H9 (cell line): Measurements from ENCODE around the gene KIAA0930. TPM values are rescaled to one million over a fixed set of nuclear protein-coding genes. Genes with fewer than 3 reads are reported as not detected.

ENCODE experiments used
- DNase-seq: peaks from one replicate; pipeline ENCODE4 v3.0.0-alpha.2; 2017
- H2AFZ ChIP-seq: one replicate; pipeline ENCODE4 v1.6.1; 2013; ENCODE audit warnings: mild to moderate bottlenecking, low read length, control low read depth, moderate library complexity
- H2AK5ac ChIP-seq: 2 replicates; pipeline ENCODE4 v1.6.1; 2013; ENCODE audit warnings: low read length, control low read depth, mixed read lengths; ENCODE audit not compliant: insufficient read length
- H2BK120ac ChIP-seq: one replicate; pipeline ENCODE4 v1.6.1; 2013; ENCODE audit warnings: low read depth, mild to moderate bottlenecking, low read length, control low read depth, inconsistent platforms; ENCODE audit not compliant: poor library complexity, severe bottlenecking
- H2BK12ac ChIP-seq: 2 replicates; pipeline ENCODE4 v1.6.1; 2013; ENCODE audit warnings: low read length, control low read depth, mixed read lengths, low read depth; ENCODE audit not compliant: insufficient read length
- H2BK15ac ChIP-seq: 2 replicates; pipeline ENCODE4 v1.6.1; 2013; ENCODE audit warnings: low read depth, low read length, control low read depth
- H2BK20ac ChIP-seq: one replicate; pipeline ENCODE4 v1.6.1; 2013; ENCODE audit warnings: low read depth, mild to moderate bottlenecking, low read length, control low read depth, inconsistent platforms; ENCODE audit not compliant: poor library complexity, severe bottlenecking
- H2BK5ac ChIP-seq: 2 replicates; pipeline ENCODE4 v1.6.1; 2013; ENCODE audit warnings: low read length, control low read depth, mixed read lengths; ENCODE audit not compliant: insufficient read length
- H3K14ac ChIP-seq: 2 replicates; pipeline ENCODE4 v1.6.1; 2013; ENCODE audit warnings: low read length, control low read depth; ENCODE audit not compliant: insufficient read depth
- H3K18ac ChIP-seq: 2 replicates; pipeline ENCODE4 v1.6.1; 2013; ENCODE audit warnings: low read depth, mild to moderate bottlenecking, mixed read lengths, low read length, control low read depth; ENCODE audit not compliant: insufficient read length
- H3K23ac ChIP-seq: 2 replicates; pipeline ENCODE4 v1.6.1; 2013; ENCODE audit warnings: low read length, control low read depth, mixed read lengths, low read depth; ENCODE audit not compliant: insufficient read length
- H3K23me2 ChIP-seq: 2 replicates; pipeline ENCODE4 v1.6.1; 2013; ENCODE audit warnings: low read depth, mild to moderate bottlenecking, mixed read lengths, low read length, control low read depth; ENCODE audit not compliant: insufficient read length, poor library complexity, severe bottlenecking
- H3K27ac ChIP-seq: 2 replicates; pipeline ENCODE4 v1.5.1; 2013; ENCODE audit warnings: low read length, control low read depth, mixed read lengths, low read depth; ENCODE audit not compliant: insufficient read length
- H3K27me3 ChIP-seq: 2 replicates; pipeline ENCODE4 v1.6.1; 2013; ENCODE audit warnings: low read length, control low read depth, inconsistent platforms; ENCODE audit not compliant: insufficient read depth
- H3K4ac ChIP-seq: 2 replicates; pipeline ENCODE4 v1.6.1; 2013; ENCODE audit warnings: low read depth, mild to moderate bottlenecking, control low read depth, inconsistent platforms, low read length, moderate library complexity
- H3K4me1 ChIP-seq: 2 replicates; pipeline ENCODE4 v1.6.1; 2013; ENCODE audit warnings: low read length, control low read depth, inconsistent platforms; ENCODE audit not compliant: insufficient read depth
- H3K4me2 ChIP-seq: 2 replicates; pipeline ENCODE4 v1.6.1; 2013; ENCODE audit warnings: low read length, control low read depth, mixed read lengths; ENCODE audit not compliant: insufficient read length, insufficient read depth
- H3K56ac ChIP-seq: 2 replicates; pipeline ENCODE4 v1.6.1; 2013; ENCODE audit warnings: low read depth, mild to moderate bottlenecking, mixed read lengths, low read length, control low read depth; ENCODE audit not compliant: insufficient read length
- H3K79me1 ChIP-seq: 2 replicates; pipeline ENCODE4 v1.6.1; 2013; ENCODE audit warnings: low read depth, mild to moderate bottlenecking, moderate library complexity, low read length, control low read depth, inconsistent platforms; ENCODE audit not compliant: insufficient read depth, poor library complexity, severe bottlenecking
- H3K79me2 ChIP-seq: 2 replicates; pipeline ENCODE4 v1.6.1; 2013; ENCODE audit warnings: low read length, control low read depth, inconsistent platforms; ENCODE audit not compliant: insufficient read depth
- H3K9ac ChIP-seq: 2 replicates; pipeline ENCODE4 v1.6.1; 2013; ENCODE audit warnings: low read length, control low read depth, mixed read lengths; ENCODE audit not compliant: insufficient read length; ENCODE audit errors: extremely low read depth
- H3K9me3 ChIP-seq: one replicate; pipeline ENCODE4 v1.6.1; 2013; ENCODE audit warnings: low read depth, low read length, inconsistent platforms; ENCODE audit not compliant: control insufficient read depth
- H3T11ph ChIP-seq: one replicate; pipeline ENCODE4 v1.6.1; 2013; ENCODE audit warnings: mild to moderate bottlenecking, low read length, control low read depth, inconsistent platforms
- H4K20me1 ChIP-seq: one replicate; pipeline ENCODE4 v1.6.1; 2013; ENCODE audit not compliant: control insufficient read depth, insufficient read length, insufficient read depth
- H4K5ac ChIP-seq: 2 replicates; pipeline ENCODE4 v1.6.1; 2013; ENCODE audit warnings: low read depth, mild to moderate bottlenecking, mixed read lengths, low read length, control low read depth; ENCODE audit not compliant: insufficient read length
- H4K8ac ChIP-seq: replicated peaks from 2 replicates; pipeline ENCODE4 v1.6.1; 2013; ENCODE audit warnings: low read length, control low read depth, mixed read lengths, low read depth; ENCODE audit not compliant: insufficient read length
- H4K91ac ChIP-seq: 2 replicates; pipeline ENCODE4 v1.6.1; 2013; ENCODE audit warnings: low read depth, mild to moderate bottlenecking, moderate library complexity, mixed read lengths, low read length, control low read depth; ENCODE audit not compliant: insufficient read length
- H3K27ac Mint-ChIP-seq, 3 experiments: 2 replicates in 2 of 3; 3 replicates in 1 of 3; pipeline ENCODE4 v1.8.0; 2020 to 2021; ENCODE audit warnings: mixed read lengths in 3 of 3, mild to moderate bottlenecking in 1 of 3, moderate library complexity in 1 of 3
- H3K27me3 Mint-ChIP-seq: 2 replicates; pipeline ENCODE4 v1.8.0; 2021; ENCODE audit warnings: low read depth, mild to moderate bottlenecking, moderate library complexity, mixed read lengths
- H3K36me3 Mint-ChIP-seq, 3 experiments: 2 replicates in 2 of 3; 3 replicates in 1 of 3; pipeline ENCODE4 v1.8.0; 2020 to 2021; ENCODE audit warnings: low read depth in 3 of 3, mixed read lengths in 3 of 3; ENCODE audit not compliant: insufficient read depth in 1 of 3
- H3K4me1 Mint-ChIP-seq, 2 experiments: 2 replicates each; pipeline ENCODE4 v1.8.0; 2020; ENCODE audit warnings: mixed read lengths in 2 of 2
- H3K4me3 Mint-ChIP-seq, 2 experiments: 2 replicates in 1 of 2; 3 replicates in 1 of 2; pipeline ENCODE4 v1.8.0; 2020 to 2021; ENCODE audit warnings: mild to moderate bottlenecking in 2 of 2, mixed read lengths in 2 of 2, moderate library complexity in 1 of 2
- H3K9me3 Mint-ChIP-seq, 2 experiments: 2 replicates in 1 of 2; 3 replicates in 1 of 2; pipeline ENCODE4 v1.8.0; 2020; ENCODE audit warnings: mild to moderate bottlenecking in 2 of 2, mixed read lengths in 2 of 2, moderate library complexity in 1 of 2
- WGBS: extraction: QIAGEN DNeasy Blood & Tissue Kit; methylation state at CpG from one replicate; pipeline ENCODE4 v1.1.7; 2013; ENCODE audit warnings: missing lambda C conversion rate, low lambda C conversion rate, mixed read lengths; ENCODE audit not compliant: insufficient read length; ENCODE audit errors: extremely low coverage; 5-methylcytosine and 5-hydroxymethylcytosine counted together
- total RNA-seq: library from RNA; stranded (reverse); gene quantifications from 2 replicates; pipeline ENCODE4 v1.2.1, GENCODE V29; 2021
- TF ChIP-seq, protein P1 (sequence below): fragments of 200-600 bp; sonication (generic); conservative IDR thresholded peaks from 3 replicates; pipeline ENCODE4 v1.8.0; 2021; ENCODE audit warnings: antibody characterized with exemption, mild to moderate bottlenecking

The KIAA0930 gene
- total RNA-seq, 1 experiment from 2014 or later, result 46.2 TPM

DNA sequence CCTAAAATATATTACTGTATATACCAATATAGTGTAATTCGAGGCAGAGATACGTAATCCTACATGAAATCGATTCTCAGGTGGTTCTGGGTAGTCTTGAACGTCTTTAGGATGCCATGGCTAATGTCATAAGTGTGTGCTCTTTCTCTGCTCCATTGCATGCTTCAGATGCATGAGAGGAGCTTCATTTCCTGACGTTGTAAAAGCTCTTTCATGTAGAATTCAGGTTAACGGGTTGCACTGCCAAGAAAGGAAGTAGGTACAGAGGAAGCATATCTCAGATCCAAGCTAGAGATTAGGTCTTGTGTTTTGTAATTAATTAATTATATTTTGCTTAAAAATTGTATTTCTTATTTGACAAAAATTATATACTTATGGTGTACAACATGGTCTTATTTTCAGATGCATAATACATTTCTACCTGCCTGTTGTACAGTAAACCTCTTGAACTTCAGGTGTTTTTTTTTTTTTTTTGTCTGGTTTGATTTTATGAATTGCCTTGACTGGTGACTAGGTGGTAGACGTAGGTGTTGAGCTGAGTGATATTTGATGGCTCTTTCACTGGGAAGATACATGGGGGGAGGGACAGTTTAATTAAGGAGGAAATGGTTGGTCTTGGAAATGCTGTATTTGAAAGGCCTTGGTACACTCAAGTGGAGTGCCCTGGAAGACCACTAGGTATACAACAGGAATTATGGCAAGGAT, 67.7 kb downstream of the KIAA0930 start:
- H4K20me1 ChIP-seq, result no peaks in the 10 kb centered on the region
- H2BK20ac ChIP-seq, result no peak overlapping the region
- H4K91ac ChIP-seq, result no peak overlapping the region
- no peak overlapping the region for H2AK5ac ChIP-seq
- no peak overlapping the region for H3K56ac ChIP-seq
- H3K23me2 ChIP-seq, result no peaks in the 10 kb centered on the region
- Mint-ChIP-seq H3K4me1 (no peaks in the 10 kb centered on the region), H3K36me3 (peaks cover 47 to 96% (median 93%) of the 10 kb centered on the region in 3 experiments; a peak in 6 of 7 replicates), H3K9me3 (no peaks in the 10 kb centered on the region), H3K27ac (peak overlapping the region in 1 of 3 experiments; percentile 4; a peak in 3 of 7 replicates), H3K27me3 (no peaks in the 10 kb centered on the region), H3K4me3 (no peak overlapping the region)
- H3K27me3 ChIP-seq, result no peaks in the 10 kb centered on the region
- no peak overlapping the region for H3K14ac ChIP-seq
- H2BK120ac ChIP-seq, result no peak overlapping the region
- H3K23ac ChIP-seq, result no peak overlapping the region
- peaks cover 6% of the 10 kb centered on the region for H3K79me1 ChIP-seq
- H3K27ac ChIP-seq, result no peak overlapping the region
- no peak overlapping the region for H2BK12ac ChIP-seq
- no peak overlapping the region for H3T11ph ChIP-seq
- no peaks in the 10 kb centered on the region for H3K9me3 ChIP-seq
- H3K4me1 ChIP-seq, result no peaks in the 10 kb centered on the region; the same call in 1 of the 2 replicates
- no peak overlapping the region for H2BK15ac ChIP-seq
- DNase-seq, result no peak
- H3K79me2 ChIP-seq, result peaks cover 1% of the 10 kb centered on the region; the same call in 1 of the 2 replicates
- TF ChIP-seq, protein P1, sequence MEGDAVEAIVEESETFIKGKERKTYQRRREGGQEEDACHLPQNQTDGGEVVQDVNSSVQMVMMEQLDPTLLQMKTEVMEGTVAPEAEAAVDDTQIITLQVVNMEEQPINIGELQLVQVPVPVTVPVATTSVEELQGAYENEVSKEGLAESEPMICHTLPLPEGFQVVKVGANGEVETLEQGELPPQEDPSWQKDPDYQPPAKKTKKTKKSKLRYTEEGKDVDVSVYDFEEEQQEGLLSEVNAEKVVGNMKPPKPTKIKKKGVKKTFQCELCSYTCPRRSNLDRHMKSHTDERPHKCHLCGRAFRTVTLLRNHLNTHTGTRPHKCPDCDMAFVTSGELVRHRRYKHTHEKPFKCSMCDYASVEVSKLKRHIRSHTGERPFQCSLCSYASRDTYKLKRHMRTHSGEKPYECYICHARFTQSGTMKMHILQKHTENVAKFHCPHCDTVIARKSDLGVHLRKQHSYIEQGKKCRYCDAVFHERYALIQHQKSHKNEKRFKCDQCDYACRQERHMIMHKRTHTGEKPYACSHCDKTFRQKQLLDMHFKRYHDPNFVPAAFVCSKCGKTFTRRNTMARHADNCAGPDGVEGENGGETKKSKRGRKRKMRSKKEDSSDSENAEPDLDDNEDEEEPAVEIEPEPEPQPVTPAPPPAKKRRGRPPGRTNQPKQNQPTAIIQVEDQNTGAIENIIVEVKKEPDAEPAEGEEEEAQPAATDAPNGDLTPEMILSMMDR, result no peak
- no peak overlapping the region for H3K4me2 ChIP-seq
- H4K5ac ChIP-seq, result no peak overlapping the region
- WGBS, result no CpG with 5 or more reads among the region's 7 CpGs
- H3K9ac ChIP-seq, result no peak overlapping the region
- no peak overlapping the region for H3K18ac ChIP-seq
- H2BK5ac ChIP-seq, result no peak overlapping the region
- H3K4ac ChIP-seq, result no peak overlapping the region
- H4K8ac ChIP-seq, result no peak overlapping the region
- H2AFZ ChIP-seq, result no peak overlapping the region
